Spleen (tissue), 11 donors: ENCODE data around the gene ASCC3. TPM values are rescaled to one million over a fixed set of nuclear protein-coding genes. Genes with fewer than 3 reads are reported as not detected.

Experiments
- DNase-seq: peaks from one replicate; pipeline ENCODE4 v3.0.0-alpha.2; 2020
- H3K27ac ChIP-seq, 8 donors: fragments of 200-600 bp; sonication (generic) in 7 of 8; 1 replicate in 4 of 8; 2 replicates in 4 of 8; pipeline versions ENCODE4 v1.5.0 to v1.8.0; 2016 to 2021; ENCODE audit warnings: inconsistent platforms in 4 of 8, mild to moderate bottlenecking in 4 of 8, moderate library complexity in 1 of 8
- H3K27me3 ChIP-seq, 7 donors: fragments of 200-600 bp; sonication (generic) in 6 of 7; replicated peaks in 1 of 7; 1 replicate in 4 of 7; 2 replicates in 3 of 7; pipeline versions ENCODE4 v1.5.0 to v1.8.0; 2016 to 2021; ENCODE audit warnings: inconsistent platforms in 3 of 7, mild to moderate bottlenecking in 1 of 7
- H3K36me3 ChIP-seq, 6 donors: fragments of 200-600 bp; sonication (generic) in 5 of 6; 1 replicate in 4 of 6; 2 replicates in 2 of 6; pipeline versions ENCODE4 v1.5.0 to v1.8.0; 2016 to 2021; ENCODE audit warnings: inconsistent platforms in 2 of 6
- H3K4me1 ChIP-seq, 6 donors: fragments of 200-600 bp; sonication (generic) in 5 of 6; 1 replicate in 3 of 6; 2 replicates in 3 of 6; pipeline versions ENCODE4 v1.5.0 to v1.8.0; 2016 to 2021; ENCODE audit warnings: inconsistent platforms in 3 of 6
- H3K4me3 ChIP-seq, 8 donors: fragments of 200-600 bp; sonication (generic) in 7 of 8; 1 replicate in 4 of 8; 2 replicates in 4 of 8; pipeline versions ENCODE4 v1.5.0 to v1.8.0; 2016 to 2021; ENCODE audit warnings: inconsistent platforms in 4 of 8, mild to moderate bottlenecking in 4 of 8, moderate library complexity in 2 of 8
- H3K9me3 ChIP-seq, 8 donors: fragments of 200-600 bp; sonication (generic) in 7 of 8; 1 replicate in 4 of 8; 2 replicates in 4 of 8; pipeline versions ENCODE4 v1.5.0 to v1.8.0; 2016 to 2021; ENCODE audit warnings: inconsistent platforms in 4 of 8
- POLR2A ChIP-seq, 3 donors: fragments of 450-650 bp; IDR thresholded peaks; one replicate each; pipeline ENCODE4 v1.5.1; 2017; ENCODE audit warnings: antibody characterized with exemption in 3 of 3, mild to moderate bottlenecking in 1 of 3
- POLR2AphosphoS5 ChIP-seq, 3 donors: sonication (generic); formaldehyde crosslinking; IDR thresholded peaks; one replicate each; pipeline ENCODE4 v1.5.1; 2017; ENCODE audit warnings: antibody characterized with exemption in 3 of 3
- WGBS, 5 donors: extraction: QIAGEN DNeasy Blood & Tissue Kit in 3 of 5; methylation state at CpG; one replicate each; pipeline versions ENCODE4 v1.1.5 to v1.1.7; 2013 to 2018; 5-methylcytosine and 5-hydroxymethylcytosine counted together
- intact Hi-C: fragments of 100-400 bp; cut with DNase I; formaldehyde crosslinking; loops from one replicate; pipeline ENCODE4 v1.15.0; 2023; ENCODE audit warnings: low total_unique reads
- polyA plus RNA-seq, 3 donors: library from polyadenylated mRNA; stranded (reverse); fragments of 200-250 nt; gene quantifications; one replicate each; pipeline ENCODE4 v1.2.1, GENCODE V29; 2013
- total RNA-seq, 7 donors: library from RNA; depleted of rRNA in 3 of 7; stranded (reverse); fragments of >200 nt in 3 of 7; fragmentation: NEBNext Ultra II Directional in 4 of 7; extraction: Animal tissue kit (Norgen Biotek cat#: 25700) in 4 of 7; gene quantifications; one replicate each; pipeline versions ENCODE4 v1.1.0 to v1.2.1, GENCODE V29; 2016 to 2021
- TF ChIP-seq, protein P1 (sequence below), 11 experiments: fragments of 200-600 bp in 7 of 11; fragments of 450-650 bp in 4 of 11; sonication (generic) in 4 of 11; IDR thresholded peaks in 8 of 11; conservative IDR thresholded peaks in 3 of 11; 1 replicate in 7 of 11; 2 replicates in 4 of 11; pipeline versions ENCODE4 v1.4.0 to v1.8.0; 2016 to 2021; ENCODE audit warnings: antibody characterized with exemption in 11 of 11, inconsistent platforms in 4 of 11, mild to moderate bottlenecking in 1 of 11
- donor health status: healthy with polysubstance abuse.
- donor health status: DM: no; HTN: no; CAD: no; lungs with moderate emphysema.
- donor health status: DM: no; HTN: no; CAD: no.
- donor health status: Bipolar disorder and iron deficiency.
- donor health status: healthy.
- donor health status: DM: no; HTN: no; CAD: no.
- donor health status: DM: yes; HTN: yes; CAD: no.

Gene ASCC3
- total and polyA plus RNA-seq, 10 donors, result 7.9 to 52.4 (median 40.8) TPM

GRCh38 chr6:100518588-100518987 lies 362.5 kb downstream of the ASCC3 start:
- Histone ChIP-seq H3K4me1 (no peaks in the 10 kb centered on the region), H3K4me3 (no peak overlapping the region), H3K27ac (no peak overlapping the region), H3K27me3 (no peaks in the 10 kb centered on the region), H3K9me3 (no peaks in the 10 kb centered on the region), H3K36me3 (peaks cover 0 to 45% (median 11%) of the 10 kb centered on the region in 6 donors)
- DNase-seq, result no peak
- intact Hi-C loops, result no loop called here
- 93 to 98% (median 96%) methylated on average over 1 of the region's 1 CpG for WGBS, 5 donors
- TF ChIP-seq, protein P1, sequence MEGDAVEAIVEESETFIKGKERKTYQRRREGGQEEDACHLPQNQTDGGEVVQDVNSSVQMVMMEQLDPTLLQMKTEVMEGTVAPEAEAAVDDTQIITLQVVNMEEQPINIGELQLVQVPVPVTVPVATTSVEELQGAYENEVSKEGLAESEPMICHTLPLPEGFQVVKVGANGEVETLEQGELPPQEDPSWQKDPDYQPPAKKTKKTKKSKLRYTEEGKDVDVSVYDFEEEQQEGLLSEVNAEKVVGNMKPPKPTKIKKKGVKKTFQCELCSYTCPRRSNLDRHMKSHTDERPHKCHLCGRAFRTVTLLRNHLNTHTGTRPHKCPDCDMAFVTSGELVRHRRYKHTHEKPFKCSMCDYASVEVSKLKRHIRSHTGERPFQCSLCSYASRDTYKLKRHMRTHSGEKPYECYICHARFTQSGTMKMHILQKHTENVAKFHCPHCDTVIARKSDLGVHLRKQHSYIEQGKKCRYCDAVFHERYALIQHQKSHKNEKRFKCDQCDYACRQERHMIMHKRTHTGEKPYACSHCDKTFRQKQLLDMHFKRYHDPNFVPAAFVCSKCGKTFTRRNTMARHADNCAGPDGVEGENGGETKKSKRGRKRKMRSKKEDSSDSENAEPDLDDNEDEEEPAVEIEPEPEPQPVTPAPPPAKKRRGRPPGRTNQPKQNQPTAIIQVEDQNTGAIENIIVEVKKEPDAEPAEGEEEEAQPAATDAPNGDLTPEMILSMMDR (IDR thresholded peaks at IDR 0.05 in 8 of 11, conservative IDR thresholded peaks at IDR 0.05 in 3 of 11), result no peak
- TF ChIP-seq POLR2AphosphoS5 (IDR thresholded peaks at IDR 0.05), result no peak
- no peak for TF ChIP-seq POLR2A (IDR thresholded peaks at IDR 0.05)

DNA sequence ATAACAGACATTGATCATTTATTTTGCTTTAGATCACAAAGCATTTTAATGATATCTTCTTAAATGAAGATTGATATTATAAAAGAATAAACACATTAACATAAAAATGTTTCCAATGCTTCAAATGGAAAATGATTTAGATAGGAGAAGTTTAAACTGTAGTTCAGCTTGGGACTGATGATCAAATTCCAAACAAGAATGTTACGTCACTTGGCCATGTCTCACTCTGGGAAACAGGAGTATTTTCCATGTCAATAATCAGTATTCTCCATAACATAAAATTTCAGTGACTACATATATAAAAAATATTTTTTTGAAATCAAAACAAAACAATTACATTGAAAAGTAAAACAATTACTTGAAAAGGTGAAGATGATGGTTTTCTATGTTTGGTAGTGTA lies 363.5 kb downstream of the ASCC3 start:
- WGBS, 5 donors, result 95 to 100% (median 100%) methylated on average over 1 of the region's 1 CpG
- TF ChIP-seq POLR2AphosphoS5 (IDR thresholded peaks at IDR 0.05) (no peak), POLR2A (IDR thresholded peaks at IDR 0.05) (no peak)
- H3K27ac ChIP-seq, result no peak overlapping the region
- no peak overlapping the region for H3K4me3 ChIP-seq
- intact Hi-C loops, result no loop called here
- H3K9me3 ChIP-seq, result no peaks in the 10 kb centered on the region
- H3K27me3 ChIP-seq, result no peaks in the 10 kb centered on the region
- no peaks in the 10 kb centered on the region for H3K4me1 ChIP-seq
- no peak for DNase-seq
- H3K36me3 ChIP-seq, result peaks cover 0 to 53% (median 16%) of the 10 kb centered on the region in 6 donors

DNA sequence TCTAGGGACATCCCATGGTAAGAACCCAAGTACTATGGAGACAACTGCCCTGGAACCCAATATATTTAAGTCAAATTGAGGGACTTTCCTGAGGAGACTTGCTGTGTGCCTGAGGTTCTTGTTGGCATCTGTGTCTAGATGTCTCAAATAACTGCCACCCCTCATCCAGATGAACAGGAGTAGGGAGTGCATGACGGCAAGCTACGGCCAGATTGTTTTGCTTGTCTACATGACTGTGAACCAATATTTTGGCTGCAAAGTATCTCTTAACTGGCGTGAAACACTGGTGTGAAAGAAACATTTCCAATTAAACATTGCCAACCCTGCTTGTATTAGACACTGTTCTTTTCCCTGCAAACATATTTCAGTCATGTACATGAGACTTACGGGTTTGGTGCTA lies 364.0 kb downstream of the ASCC3 start:
- no peaks in the 10 kb centered on the region for H3K4me1 ChIP-seq

GRCh38 chr6:100514660-100515059 lies 366.5 kb downstream of the ASCC3 start:
- 93 to 98% (median 98%) methylated on average over 3 of the region's 3 CpGs for WGBS, 5 donors
- intact Hi-C loops, result no loop called here

More for the DNA sequence above, 364.0 kb downstream of the ASCC3 start:
- intact Hi-C loops, result no loop called here
- H3K27ac ChIP-seq, result no peak overlapping the region
- no peaks in the 10 kb centered on the region for H3K9me3 ChIP-seq
- WGBS, 5 donors, result 89 to 100% (median 97%) methylated on average over 4 of the region's 4 CpGs
- no peaks in the 10 kb centered on the region for H3K27me3 ChIP-seq
- no peak for DNase-seq
- peaks cover 0 to 58% (median 21%) of the 10 kb centered on the region in 6 donors for H3K36me3 ChIP-seq
- no peak overlapping the region for H3K4me3 ChIP-seq
- TF ChIP-seq POLR2A (IDR thresholded peaks at IDR 0.05) (no peak), POLR2AphosphoS5 (IDR thresholded peaks at IDR 0.05) (no peak)
- TF ChIP-seq, protein P1 (IDR thresholded peaks at IDR 0.05 in 8 of 11, conservative IDR thresholded peaks at IDR 0.05 in 3 of 11), result no peak

More at GRCh38 chr6:100514660-100515059, 366.5 kb downstream of the ASCC3 start:
- H3K9me3 ChIP-seq, result no peaks in the 10 kb centered on the region
- no peaks in the 10 kb centered on the region for H3K4me1 ChIP-seq
- DNase-seq, result no peak
- no peak overlapping the region for H3K27ac ChIP-seq
- no peak overlapping the region for H3K4me3 ChIP-seq
- no peaks in the 10 kb centered on the region for H3K27me3 ChIP-seq
- TF ChIP-seq POLR2A (IDR thresholded peaks at IDR 0.05) (no peak), POLR2AphosphoS5 (IDR thresholded peaks at IDR 0.05) (no peak)
- TF ChIP-seq, protein P1 (IDR thresholded peaks at IDR 0.05 in 8 of 11, conservative IDR thresholded peaks at IDR 0.05 in 3 of 11), result no peak
- H3K36me3 ChIP-seq, result peaks cover 3 to 83% (median 45%) of the 10 kb centered on the region in 6 donors
